Measurements from ENCODE around the gene NUMB. TPM values are rescaled to one million over a fixed set of nuclear protein-coding genes. Genes with fewer than 3 reads are reported as not detected.

The NUMB gene
- total and polyA plus RNA-seq, 4 donors, result 21.2 to 45.8 (median 26.1) TPM

DNA sequence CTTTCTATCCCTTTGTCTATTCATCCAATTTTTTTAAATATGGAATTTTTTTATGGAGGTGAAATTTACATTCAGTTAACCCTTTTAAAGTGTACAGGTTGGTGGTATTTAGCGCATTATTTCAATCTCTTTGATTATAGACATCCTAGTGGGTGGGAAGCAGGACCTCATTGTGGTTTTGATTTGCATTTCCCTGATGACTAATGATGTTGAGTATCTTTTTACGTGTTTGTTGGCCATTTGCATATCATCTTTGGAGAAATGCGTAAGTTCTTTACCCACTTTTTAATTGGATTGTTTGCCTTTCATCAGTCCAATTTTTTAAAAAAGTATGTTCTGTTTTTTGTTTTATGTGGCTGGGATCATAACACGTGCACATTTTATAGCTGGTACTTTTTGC lies 200.3 kb downstream of the NUMB start:
- H3K4me1 ChIP-seq (ENCODE audit: control insufficient read depth in 4 of 4, insufficient read depth in 4 of 4, low read length in 3 of 4), result no peaks in the 10 kb centered on the region
- TF ChIP-seq YY1 (IDR thresholded peaks at IDR 0.05), result no peak
- TF ChIP-seq FOXA2 (IDR thresholded peaks at IDR 0.05), result no peak
- TF ChIP-seq GABPA (IDR thresholded peaks at IDR 0.05 in 1 of 2, conservative IDR thresholded peaks at IDR 0.05 in 1 of 2), result no peak
- TF ChIP-seq RXRA (IDR thresholded peaks at IDR 0.05), result no peak
- TF ChIP-seq, protein P1, sequence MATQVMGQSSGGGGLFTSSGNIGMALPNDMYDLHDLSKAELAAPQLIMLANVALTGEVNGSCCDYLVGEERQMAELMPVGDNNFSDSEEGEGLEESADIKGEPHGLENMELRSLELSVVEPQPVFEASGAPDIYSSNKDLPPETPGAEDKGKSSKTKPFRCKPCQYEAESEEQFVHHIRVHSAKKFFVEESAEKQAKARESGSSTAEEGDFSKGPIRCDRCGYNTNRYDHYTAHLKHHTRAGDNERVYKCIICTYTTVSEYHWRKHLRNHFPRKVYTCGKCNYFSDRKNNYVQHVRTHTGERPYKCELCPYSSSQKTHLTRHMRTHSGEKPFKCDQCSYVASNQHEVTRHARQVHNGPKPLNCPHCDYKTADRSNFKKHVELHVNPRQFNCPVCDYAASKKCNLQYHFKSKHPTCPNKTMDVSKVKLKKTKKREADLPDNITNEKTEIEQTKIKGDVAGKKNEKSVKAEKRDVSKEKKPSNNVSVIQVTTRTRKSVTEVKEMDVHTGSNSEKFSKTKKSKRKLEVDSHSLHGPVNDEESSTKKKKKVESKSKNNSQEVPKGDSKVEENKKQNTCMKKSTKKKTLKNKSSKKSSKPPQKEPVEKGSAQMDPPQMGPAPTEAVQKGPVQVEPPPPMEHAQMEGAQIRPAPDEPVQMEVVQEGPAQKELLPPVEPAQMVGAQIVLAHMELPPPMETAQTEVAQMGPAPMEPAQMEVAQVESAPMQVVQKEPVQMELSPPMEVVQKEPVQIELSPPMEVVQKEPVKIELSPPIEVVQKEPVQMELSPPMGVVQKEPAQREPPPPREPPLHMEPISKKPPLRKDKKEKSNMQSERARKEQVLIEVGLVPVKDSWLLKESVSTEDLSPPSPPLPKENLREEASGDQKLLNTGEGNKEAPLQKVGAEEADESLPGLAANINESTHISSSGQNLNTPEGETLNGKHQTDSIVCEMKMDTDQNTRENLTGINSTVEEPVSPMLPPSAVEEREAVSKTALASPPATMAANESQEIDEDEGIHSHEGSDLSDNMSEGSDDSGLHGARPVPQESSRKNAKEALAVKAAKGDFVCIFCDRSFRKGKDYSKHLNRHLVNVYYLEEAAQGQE (IDR thresholded peaks at IDR 0.05), result no peak
- TF ChIP-seq NR2F2 (IDR thresholded peaks at IDR 0.05), result no peak
- TF ChIP-seq HNF4G (IDR thresholded peaks at IDR 0.05), result no peak
- TF ChIP-seq JUND (IDR thresholded peaks at IDR 0.05), result no peak
- TF ChIP-seq, protein P2, sequence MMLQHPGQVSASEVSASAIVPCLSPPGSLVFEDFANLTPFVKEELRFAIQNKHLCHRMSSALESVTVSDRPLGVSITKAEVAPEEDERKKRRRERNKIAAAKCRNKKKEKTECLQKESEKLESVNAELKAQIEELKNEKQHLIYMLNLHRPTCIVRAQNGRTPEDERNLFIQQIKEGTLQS (IDR thresholded peaks at IDR 0.05), result no peak
- TF ChIP-seq, protein P3, sequence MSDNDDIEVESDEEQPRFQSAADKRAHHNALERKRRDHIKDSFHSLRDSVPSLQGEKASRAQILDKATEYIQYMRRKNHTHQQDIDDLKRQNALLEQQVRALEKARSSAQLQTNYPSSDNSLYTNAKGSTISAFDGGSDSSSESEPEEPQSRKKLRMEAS (IDR thresholded peaks at IDR 0.05), result no peak
- no peak for TF ChIP-seq TAF1 (conservative IDR thresholded peaks at IDR 0.05)
- no peak for TF ChIP-seq SP1 (IDR thresholded peaks at IDR 0.05)
- TF ChIP-seq, protein P4, sequence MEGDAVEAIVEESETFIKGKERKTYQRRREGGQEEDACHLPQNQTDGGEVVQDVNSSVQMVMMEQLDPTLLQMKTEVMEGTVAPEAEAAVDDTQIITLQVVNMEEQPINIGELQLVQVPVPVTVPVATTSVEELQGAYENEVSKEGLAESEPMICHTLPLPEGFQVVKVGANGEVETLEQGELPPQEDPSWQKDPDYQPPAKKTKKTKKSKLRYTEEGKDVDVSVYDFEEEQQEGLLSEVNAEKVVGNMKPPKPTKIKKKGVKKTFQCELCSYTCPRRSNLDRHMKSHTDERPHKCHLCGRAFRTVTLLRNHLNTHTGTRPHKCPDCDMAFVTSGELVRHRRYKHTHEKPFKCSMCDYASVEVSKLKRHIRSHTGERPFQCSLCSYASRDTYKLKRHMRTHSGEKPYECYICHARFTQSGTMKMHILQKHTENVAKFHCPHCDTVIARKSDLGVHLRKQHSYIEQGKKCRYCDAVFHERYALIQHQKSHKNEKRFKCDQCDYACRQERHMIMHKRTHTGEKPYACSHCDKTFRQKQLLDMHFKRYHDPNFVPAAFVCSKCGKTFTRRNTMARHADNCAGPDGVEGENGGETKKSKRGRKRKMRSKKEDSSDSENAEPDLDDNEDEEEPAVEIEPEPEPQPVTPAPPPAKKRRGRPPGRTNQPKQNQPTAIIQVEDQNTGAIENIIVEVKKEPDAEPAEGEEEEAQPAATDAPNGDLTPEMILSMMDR (IDR thresholded peaks at IDR 0.05; ENCODE audit: low read depth, low read length, missing input control), result no peak
- no peak for TF ChIP-seq HNF4A (conservative IDR thresholded peaks at IDR 0.05)
- TF ChIP-seq FOXA1 (IDR thresholded peaks at IDR 0.05), result no peak
- TF ChIP-seq, protein P5, sequence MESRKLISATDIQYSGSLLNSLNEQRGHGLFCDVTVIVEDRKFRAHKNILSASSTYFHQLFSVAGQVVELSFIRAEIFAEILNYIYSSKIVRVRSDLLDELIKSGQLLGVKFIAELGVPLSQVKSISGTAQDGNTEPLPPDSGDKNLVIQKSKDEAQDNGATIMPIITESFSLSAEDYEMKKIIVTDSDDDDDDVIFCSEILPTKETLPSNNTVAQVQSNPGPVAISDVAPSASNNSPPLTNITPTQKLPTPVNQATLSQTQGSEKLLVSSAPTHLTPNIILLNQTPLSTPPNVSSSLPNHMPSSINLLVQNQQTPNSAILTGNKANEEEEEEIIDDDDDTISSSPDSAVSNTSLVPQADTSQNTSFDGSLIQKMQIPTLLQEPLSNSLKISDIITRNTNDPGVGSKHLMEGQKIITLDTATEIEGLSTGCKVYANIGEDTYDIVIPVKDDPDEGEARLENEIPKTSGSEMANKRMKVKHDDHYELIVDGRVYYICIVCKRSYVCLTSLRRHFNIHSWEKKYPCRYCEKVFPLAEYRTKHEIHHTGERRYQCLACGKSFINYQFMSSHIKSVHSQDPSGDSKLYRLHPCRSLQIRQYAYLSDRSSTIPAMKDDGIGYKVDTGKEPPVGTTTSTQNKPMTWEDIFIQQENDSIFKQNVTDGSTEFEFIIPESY (IDR thresholded peaks at IDR 0.05), result no peak
- TF ChIP-seq EGR1 (IDR thresholded peaks at IDR 0.05; ENCODE audit: low read depth in 2 of 2), result no peak
- no peak for TF ChIP-seq RAD21 (IDR thresholded peaks at IDR 0.05)
- no peak overlapping the region for H3K9ac ChIP-seq (ENCODE audit: low read depth in 1 of 2, low read length in 2 of 2)

More for the DNA sequence above, 200.3 kb downstream of the NUMB start:
- no peaks in the 10 kb centered on the region for H3K27me3 ChIP-seq (ENCODE audit: control insufficient read depth in 4 of 4, insufficient read depth in 4 of 4, low read length in 3 of 4)
- WGBS, result 89% methylated on average over 4 of the region's 4 CpGs
- DNase-seq (ENCODE audit: low spot score), result no peak
- no peaks in the 10 kb centered on the region for H3K9me3 ChIP-seq (ENCODE audit: control insufficient read depth in 4 of 4, low read length in 3 of 4)
- H3K27ac ChIP-seq (ENCODE audit: low read depth in 1 of 2, low read length in 2 of 2), result no peak overlapping the region
- no peaks in the 10 kb centered on the region for H3K36me3 ChIP-seq (ENCODE audit: control insufficient read depth in 4 of 4, insufficient read depth in 3 of 4, low read depth in 1 of 4, low read length in 3 of 4)
- no peak overlapping the region for H3K4me3 ChIP-seq (ENCODE audit: low read depth in 1 of 3, low read length in 3 of 3)
